ENCODE data around the gene VIL1. TPM values are rescaled to one million over a fixed set of nuclear protein-coding genes. Genes with fewer than 3 reads are reported as not detected.

Gene VIL1
- total RNA-seq, 4 donors from 2014 or later, result not detected

GRCh38 chr2:218405746-218406208, 13.1 kb upstream of the VIL1 start:
- WGBS, 2 donors, result 2 to 3% methylated on average over 12 to 15 of the region's 15 CpGs
- H3K4me1 ChIP-seq, result peaks cover 0 to 71% (median 44%) of the 10 kb centered on the region in 4 donors
- H3K4me3 ChIP-seq, result peak overlapping the region; percentile 31 to 59 (median 44)
- TF ChIP-seq POLR2A (IDR thresholded peaks at IDR 0.05) (no peak), CTCF (IDR thresholded peaks at IDR 0.05) (no peak), EP300 (IDR thresholded peaks at IDR 0.05) (no peak)
- H3K9me3 ChIP-seq, result no peaks in the 10 kb centered on the region
- H3K36me3 ChIP-seq, result peaks cover 0 to 41% (median 4%) of the 10 kb centered on the region in 3 donors
- peak in 1 of 2 donors; percentile 39 for DNase-seq (ENCODE audit: low spot score in 2 of 2)
- H3K27me3 ChIP-seq, result no peaks in the 10 kb centered on the region
- H3K27ac ChIP-seq, result peak overlapping the region; percentile 53 to 97 (median 91)

GRCh38 chr2:218406209-218406948, 12.5 kb upstream of the VIL1 start:
- TF ChIP-seq EP300 (IDR thresholded peaks at IDR 0.05) (peak in 1 of 2 donors; percentile 75), POLR2A (IDR thresholded peaks at IDR 0.05) (peak in 1 of 2 donors; percentile 33), CTCF (IDR thresholded peaks at IDR 0.05) (peak; percentile 84 to 93 (median 87))
- Histone ChIP-seq H3K4me1 (peaks cover 0 to 66% (median 41%) of the 10 kb centered on the region in 4 donors), H3K36me3 (peaks cover 0 to 41% (median 4%) of the 10 kb centered on the region in 3 donors), H3K27ac (peak overlapping the region; percentile 88 to 97 (median 92)), H3K9me3 (no peaks in the 10 kb centered on the region), H3K27me3 (no peaks in the 10 kb centered on the region), H3K4me3 (peak overlapping the region; percentile 31 to 65 (median 58))
- WGBS, 2 donors, result 1 to 2% methylated on average over 15 to 20 of the region's 56 CpGs
- DNase-seq (ENCODE audit: low spot score in 2 of 2), result peak; percentile 89 to 95

GRCh38 chr2:218406949-218407618, 11.8 kb upstream of the VIL1 start:
- DNase-seq (ENCODE audit: low spot score in 2 of 2), result peak; percentile 63 to 69
- peak overlapping the region; percentile 88 to 95 (median 90) for H3K27ac ChIP-seq
- no peak for TF ChIP-seq CTCF (IDR thresholded peaks at IDR 0.05)
- TF ChIP-seq EP300 (IDR thresholded peaks at IDR 0.05), result peak in 1 of 2 donors; percentile 77
- TF ChIP-seq POLR2A (IDR thresholded peaks at IDR 0.05), result peak in 1 of 2 donors; percentile 20
- peaks cover 0 to 33% (median 3%) of the 10 kb centered on the region in 3 donors for H3K36me3 ChIP-seq
- H3K27me3 ChIP-seq, result no peaks in the 10 kb centered on the region
- H3K9me3 ChIP-seq, result no peaks in the 10 kb centered on the region
- WGBS, 2 donors, result 6 to 8% methylated on average over 13 of the region's 13 CpGs
- peak overlapping the region; percentile 31 to 65 (median 58) for H3K4me3 ChIP-seq
- peaks cover 0 to 59% (median 34%) of the 10 kb centered on the region in 4 donors for H3K4me1 ChIP-seq

- H3K4me3 ChIP-seq, result no peak overlapping the region
- H3K4me1 ChIP-seq, result peaks cover 0 to 53% (median 28%) of the 10 kb centered on the region in 4 donors
- no peak for DNase-seq (ENCODE audit: low spot score in 2 of 2)
- H3K27ac ChIP-seq, result peak overlapping the region; percentile 88 to 95 (median 90)
- no peaks in the 10 kb centered on the region for H3K9me3 ChIP-seq
- TF ChIP-seq CTCF (IDR thresholded peaks at IDR 0.05) (no peak), EP300 (IDR thresholded peaks at IDR 0.05) (no peak)
- 76 to 80% methylated on average over 8 of the region's 8 CpGs for WGBS, 2 donors
- H3K27me3 ChIP-seq, result no peaks in the 10 kb centered on the region
- H3K36me3 ChIP-seq, result peaks cover 0 to 27% (median 0%) of the 10 kb centered on the region in 3 donors
Observed at GRCh38 chr2:218407717-218408116, 11.2 kb upstream of the VIL1 start.

- 94 to 100% methylated on average over 2 to 5 of the region's 5 CpGs for WGBS, 2 donors
- Histone ChIP-seq H3K27ac (no peak overlapping the region), H3K4me1 (no peaks in the 10 kb centered on the region), H3K4me3 (no peak overlapping the region), H3K36me3 (no peaks in the 10 kb centered on the region), H3K9me3 (no peaks in the 10 kb centered on the region), H3K27me3 (no peaks in the 10 kb centered on the region)
- no peak for DNase-seq (ENCODE audit: low spot score in 2 of 2)
- TF ChIP-seq CTCF (IDR thresholded peaks at IDR 0.05) (no peak), POLR2A (IDR thresholded peaks at IDR 0.05) (no peak), EP300 (IDR thresholded peaks at IDR 0.05) (no peak)
Observed at GRCh38 chr2:218418321-218418716, 604 bp upstream of the VIL1 start.

Data from tibial nerve (tissue), 4 donors.